GM23338 (cell line): ENCODE measurements around the gene ZBP1.

Experiments
- CREB1 ChIP-seq: fragments of 250-450 bp; sonication (Bioruptor Pico); IDR thresholded peaks from 2 replicates; pipeline ENCODE4 v1.5.0; 2020; ENCODE audit warnings: low read depth, mild to moderate bottlenecking, moderate library complexity
- CTCF ChIP-seq, 2 experiments: fragments of 200-600 bp in 1 of 2; sonication (generic) in 1 of 2; conservative IDR thresholded peaks; 2 replicates each; pipeline versions ENCODE4 v1.5.1 to v1.6.1; 2016 to 2017; ENCODE audit warnings: antibody characterized with exemption in 2 of 2, low read depth in 2 of 2, mild to moderate bottlenecking in 2 of 2, moderate library complexity in 1 of 2
- EZH2 ChIP-seq: fragments of 200-600 bp; sonication (generic); IDR thresholded peaks from one replicate; pipeline ENCODE4 v1.8.0; 2017; ENCODE audit warnings: antibody characterized with exemption, mild to moderate bottlenecking, low read depth; ENCODE audit not compliant: unreplicated experiment
- EZH2phosphoT487 ChIP-seq: fragments of 200-600 bp; sonication (generic); IDR thresholded peaks from one replicate; pipeline ENCODE4 v1.8.1; 2018; ENCODE audit warnings: antibody characterized with exemption; ENCODE audit not compliant: unreplicated experiment
- POLR2AphosphoS5 ChIP-seq: IDR thresholded peaks from 2 replicates; pipeline ENCODE4 v1.6.1; 2016; ENCODE audit warnings: antibody characterized with exemption, low read depth
- ZNF114 ChIP-seq: fragments of 250-450 bp; sonication (Bioruptor Pico); IDR thresholded peaks from 2 replicates; pipeline ENCODE4 v1.5.0; 2020; ENCODE audit warnings: mild to moderate bottlenecking, moderate library complexity
- TF ChIP-seq, protein P1 (sequence below): IDR thresholded peaks from one replicate; pipeline ENCODE4 v1.6.1; 2018; ENCODE audit warnings: antibody characterized with exemption; ENCODE audit not compliant: unreplicated experiment

DNA sequence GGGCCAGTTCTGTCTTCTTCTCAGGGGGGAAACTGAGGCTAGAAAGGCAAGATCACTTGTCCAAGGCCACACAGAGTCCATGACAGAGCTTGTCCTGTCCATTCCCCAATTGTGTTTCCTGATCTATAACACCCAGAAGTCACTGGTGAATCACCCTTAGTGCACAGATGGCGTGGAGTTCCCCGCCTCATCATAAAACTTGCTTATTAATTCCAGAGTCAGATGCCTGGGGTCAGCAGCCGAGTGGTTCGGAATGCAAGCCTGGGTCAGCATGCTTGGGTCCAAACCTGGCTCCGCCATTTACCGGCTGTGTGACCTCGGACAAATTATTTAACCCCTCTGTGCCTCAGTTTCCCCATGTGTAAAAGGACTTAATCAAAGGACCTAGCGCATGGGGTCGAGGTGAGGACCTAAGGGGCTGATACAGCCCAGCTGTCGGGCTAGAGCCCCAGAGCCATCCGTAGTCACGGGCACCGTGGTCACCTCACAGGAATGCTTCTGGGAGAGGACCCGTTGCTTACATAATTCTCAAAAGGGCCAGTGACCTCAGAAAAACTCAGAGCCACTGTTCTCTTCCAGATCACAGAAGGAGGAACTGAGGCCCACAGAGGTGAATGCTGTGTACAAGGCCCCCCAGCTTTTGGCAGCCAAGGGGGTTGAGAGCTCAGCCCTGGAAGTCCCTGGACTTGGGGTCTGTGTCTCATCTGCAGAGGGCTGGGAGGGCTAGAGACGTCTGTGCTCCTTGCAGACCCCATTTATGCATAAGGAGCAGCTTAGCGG lies 1.4 kb upstream of the ZBP1 start:
- no peak for TF ChIP-seq EZH2phosphoT487
- TF ChIP-seq CTCF (conservative IDR thresholded peaks at IDR 0.05; ENCODE audit: low read depth in 2 of 2), result no peak
- TF ChIP-seq EZH2, result no peak
- TF ChIP-seq POLR2AphosphoS5, result no peak
- TF ChIP-seq, protein P1, sequence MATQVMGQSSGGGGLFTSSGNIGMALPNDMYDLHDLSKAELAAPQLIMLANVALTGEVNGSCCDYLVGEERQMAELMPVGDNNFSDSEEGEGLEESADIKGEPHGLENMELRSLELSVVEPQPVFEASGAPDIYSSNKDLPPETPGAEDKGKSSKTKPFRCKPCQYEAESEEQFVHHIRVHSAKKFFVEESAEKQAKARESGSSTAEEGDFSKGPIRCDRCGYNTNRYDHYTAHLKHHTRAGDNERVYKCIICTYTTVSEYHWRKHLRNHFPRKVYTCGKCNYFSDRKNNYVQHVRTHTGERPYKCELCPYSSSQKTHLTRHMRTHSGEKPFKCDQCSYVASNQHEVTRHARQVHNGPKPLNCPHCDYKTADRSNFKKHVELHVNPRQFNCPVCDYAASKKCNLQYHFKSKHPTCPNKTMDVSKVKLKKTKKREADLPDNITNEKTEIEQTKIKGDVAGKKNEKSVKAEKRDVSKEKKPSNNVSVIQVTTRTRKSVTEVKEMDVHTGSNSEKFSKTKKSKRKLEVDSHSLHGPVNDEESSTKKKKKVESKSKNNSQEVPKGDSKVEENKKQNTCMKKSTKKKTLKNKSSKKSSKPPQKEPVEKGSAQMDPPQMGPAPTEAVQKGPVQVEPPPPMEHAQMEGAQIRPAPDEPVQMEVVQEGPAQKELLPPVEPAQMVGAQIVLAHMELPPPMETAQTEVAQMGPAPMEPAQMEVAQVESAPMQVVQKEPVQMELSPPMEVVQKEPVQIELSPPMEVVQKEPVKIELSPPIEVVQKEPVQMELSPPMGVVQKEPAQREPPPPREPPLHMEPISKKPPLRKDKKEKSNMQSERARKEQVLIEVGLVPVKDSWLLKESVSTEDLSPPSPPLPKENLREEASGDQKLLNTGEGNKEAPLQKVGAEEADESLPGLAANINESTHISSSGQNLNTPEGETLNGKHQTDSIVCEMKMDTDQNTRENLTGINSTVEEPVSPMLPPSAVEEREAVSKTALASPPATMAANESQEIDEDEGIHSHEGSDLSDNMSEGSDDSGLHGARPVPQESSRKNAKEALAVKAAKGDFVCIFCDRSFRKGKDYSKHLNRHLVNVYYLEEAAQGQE, result no peak
- TF ChIP-seq ZNF114 (CRISPR knock-in tag), result no peak
- TF ChIP-seq CREB1 (CRISPR knock-in tag), result no peak
